ENCODE measurements around the gene OCRL. TPM values are rescaled to one million over a fixed set of nuclear protein-coding genes. Genes with fewer than 3 reads are reported as not detected.

Gene OCRL
- total and polyA plus RNA-seq, 2 of the 4 experiments (the other 2 are of a cell fraction) = 19.4 to 20.6 TPM

GRCh38 chrX:129629837-129630236 lies 89.8 kb downstream of the OCRL start:
- intact Hi-C loops (cut with micrococcal nuclease) = loop anchor here (10.0 kb wide), 1 partner anchor 195 kb away; no protein-coding TSS in a partner anchor
- no peak overlapping the region for H3K9ac ChIP-seq (ENCODE audit: low read depth, low read length)
- H4K91ac ChIP-seq (ENCODE audit: insufficient read depth, low read depth, low read length) = no peak overlapping the region
- no peak for DNase-seq
- no peak overlapping the region for H3K14ac ChIP-seq (replicated peaks; ENCODE audit: low read depth, low read length)
- 27% methylated on average over 2 of the region's 7 CpGs; no CpG with 5 or more reads in 1 of the 2 experiments for WGBS, 2 experiments (ENCODE audit: extremely low coverage in 2 of 2, insufficient read length in 1 of 2)
- no peak overlapping the region for H2AK9ac ChIP-seq (replicated peaks; ENCODE audit: low read depth, low read length, poor library complexity)
- no peaks in the 10 kb centered on the region for H3K4me1 ChIP-seq (ENCODE audit: control insufficient read depth, insufficient read depth, low read length)
- H2BK15ac ChIP-seq (ENCODE audit: low read depth, low read length) = no peak overlapping the region
- dilution Hi-C loops (cut with HindIII; ENCODE audit: low sequenced_read_pairs, unreplicated experiment) = no loop called here
- no peak overlapping the region for H4K8ac ChIP-seq (ENCODE audit: low read depth in 2 of 2, low read length in 2 of 2)
- H4K20me1 ChIP-seq (ENCODE audit: insufficient read depth, low read length) = no peaks in the 10 kb centered on the region
- H3K9me3 ChIP-seq (ENCODE audit: control insufficient read depth, insufficient read depth, low read length) = no peaks in the 10 kb centered on the region; the same call in 1 of the 2 replicates
- no peak for TF ChIP-seq RCOR1 (IDR thresholded peaks at IDR 0.05; ENCODE audit: insufficient replicate concordance, low read length)
- no peak for TF ChIP-seq CHD1 (IDR thresholded peaks at IDR 0.05; ENCODE audit: low read depth, low read length)
- no peak for TF ChIP-seq MAZ (IDR thresholded peaks at IDR 0.05; ENCODE audit: borderline replicate concordance, low read depth, low read length)
- no peak for TF ChIP-seq SMC3 (IDR thresholded peaks at IDR 0.05; ENCODE audit: low read depth, low read length)
- no peak for TF ChIP-seq ELK1 (IDR thresholded peaks at IDR 0.05; ENCODE audit: borderline replicate concordance, low read depth, low read length)
- no peak for TF ChIP-seq BHLHE40 (IDR thresholded peaks at IDR 0.05; ENCODE audit: low read depth, low read length)
- no peak for TF ChIP-seq CTCF (conservative IDR thresholded peaks at IDR 0.05; ENCODE audit: low read depth, low read length)
- TF ChIP-seq NFE2L2 (IDR thresholded peaks at IDR 0.05; ENCODE audit: low read depth, low read length) = no peak
- TF ChIP-seq USF2 (IDR thresholded peaks at IDR 0.05; ENCODE audit: low read depth, low read length) = no peak
- no peak for TF ChIP-seq MAFK (IDR thresholded peaks at IDR 0.05; ENCODE audit: low read depth, low read length)
- TF ChIP-seq CEBPB (IDR thresholded peaks at IDR 0.05; ENCODE audit: low read depth, low read length) = no peak
- no peak for TF ChIP-seq RFX5 (IDR thresholded peaks at IDR 0.05; ENCODE audit: low read depth, low read length)
- no peak for TF ChIP-seq MXI1 (IDR thresholded peaks at IDR 0.05; ENCODE audit: borderline replicate concordance, low read depth, low read length)
- TF ChIP-seq POLR2A (IDR thresholded peaks at IDR 0.05; ENCODE audit: low read depth, low read length) = no peak
- no peak for TF ChIP-seq RAD21 (IDR thresholded peaks at IDR 0.05; ENCODE audit: low read length)
- no peak for TF ChIP-seq FOS (IDR thresholded peaks at IDR 0.05; ENCODE audit: low read depth, low read length)
- ATAC-seq (ENCODE audit: low read depth) = no peak
- ChIA-PET CTCF (no interaction called here), POLR2A (ENCODE audit: unreplicated experiment) (no interaction called here)
- in situ Hi-C loops (cut with MboI; ENCODE audit: low sequenced_read_pairs) = no loop called here
- H3K4me2 ChIP-seq (ENCODE audit: low read depth, low read length) = no peak overlapping the region
- no peak overlapping the region for H3K4me3 ChIP-seq (ENCODE audit: insufficient read depth, low read depth, low read length)
- no peak overlapping the region for H4K5ac ChIP-seq (ENCODE audit: low read depth, low read length)
- no peak overlapping the region for H2BK120ac ChIP-seq (ENCODE audit: low read depth, low read length)
- H3K27me3 ChIP-seq (ENCODE audit: control insufficient read depth, insufficient read depth, low read length) = peaks cover 5% of the 10 kb centered on the region; the same call in 1 of the 2 replicates
- H3K4ac ChIP-seq (ENCODE audit: low read depth, low read length) = no peak overlapping the region
- no peak overlapping the region for H2AFZ ChIP-seq (replicated peaks; ENCODE audit: low read length, poor library complexity)
- BruUV-seq (replicated peaks) = no TSS peak
- H3K9me1 ChIP-seq (ENCODE audit: insufficient read depth, low read length) = no peaks in the 10 kb centered on the region
- H3K79me1 ChIP-seq (ENCODE audit: low read depth in 1 of 2, low read length in 2 of 2) = no peaks in the 10 kb centered on the region
- H2AK5ac ChIP-seq (ENCODE audit: low read depth, low read length) = no peak overlapping the region
- no peak overlapping the region for H3K56ac ChIP-seq (ENCODE audit: extremely low read depth, insufficient read depth, low read length)
- H2BK20ac ChIP-seq (ENCODE audit: low read depth, low read length) = no peak overlapping the region
- H2BK5ac ChIP-seq (ENCODE audit: low read depth, low read length, poor library complexity, severe bottlenecking) = no peak overlapping the region
- H3K18ac ChIP-seq (ENCODE audit: low read depth, low read length) = no peak overlapping the region
- no peak overlapping the region for H3K27ac ChIP-seq (ENCODE audit: insufficient read depth, low read length)
- no peaks in the 10 kb centered on the region for H3K36me3 ChIP-seq (ENCODE audit: control insufficient read depth, insufficient read depth, low read length)
- no peak overlapping the region for H3K23ac ChIP-seq (ENCODE audit: low read depth, low read length)

Data from IMR-90 (cell line).